Transverse colon (tissue), 4 donors: Measurements from ENCODE around the gene CLMN. TPM values are rescaled to one million over a fixed set of nuclear protein-coding genes. Genes with fewer than 3 reads are reported as not detected.

Experiments used
- DNase-seq: peaks from one replicate; pipeline ENCODE4 v3.0.0-alpha.2; 2019
- H3K27ac ChIP-seq, 4 donors: fragments of 200-600 bp; sonication (generic); 2 replicates each; pipeline ENCODE4 v1.5.1; 2016 to 2018; ENCODE audit warnings: inconsistent platforms in 4 of 4
- H3K27me3 ChIP-seq: fragments of 200-600 bp; sonication (generic); 2 replicates; pipeline ENCODE4 v1.5.1; 2017; ENCODE audit warnings: inconsistent platforms
- H3K36me3 ChIP-seq, 4 donors: fragments of 200-600 bp; sonication (generic); 2 replicates each; pipeline ENCODE4 v1.5.1; 2017 to 2019; ENCODE audit warnings: inconsistent platforms in 4 of 4
- H3K4me1 ChIP-seq, 4 donors: fragments of 200-600 bp; sonication (generic); 2 replicates each; pipeline ENCODE4 v1.5.1; 2017 to 2020; ENCODE audit warnings: inconsistent platforms in 4 of 4
- H3K4me3 ChIP-seq, 4 donors: fragments of 200-600 bp; sonication (generic); 1 replicate in 1 of 4; 2 replicates in 3 of 4; pipeline versions ENCODE4 v1.5.1 to v1.6.1; 2017 to 2019; ENCODE audit warnings: inconsistent platforms in 4 of 4
- H3K9me3 ChIP-seq, 2 donors: fragments of 200-600 bp; sonication (generic); 2 replicates each; pipeline ENCODE4 v1.5.1; 2017 to 2019; ENCODE audit warnings: inconsistent platforms in 2 of 2
- EP300 ChIP-seq: sonication (generic); formaldehyde crosslinking; IDR thresholded peaks from one replicate; pipeline ENCODE4 v1.6.1; 2017; ENCODE audit warnings: antibody characterized with exemption, low read depth
- POLR2A ChIP-seq: fragments of 450-650 bp; IDR thresholded peaks from one replicate; pipeline ENCODE4 v1.6.1; 2016; ENCODE audit warnings: antibody characterized with exemption, mild to moderate bottlenecking, moderate library complexity
- POLR2AphosphoS5 ChIP-seq, 3 donors: sonication (generic); formaldehyde crosslinking; IDR thresholded peaks; one replicate each; pipeline ENCODE4 v1.6.1; 2016; ENCODE audit warnings: antibody characterized with exemption in 3 of 3
- WGBS, 2 donors: methylation state at CpG; one replicate each; pipeline ENCODE4 v1.1.5; 2018; ENCODE audit warnings: low coverage in 1 of 2; 5-methylcytosine and 5-hydroxymethylcytosine counted together
- in situ Hi-C, 4 donors: fragments of 200-750 bp; cut with MboI; loops; one replicate each; pipeline versions ENCODE4 v1.15.0 to v1.15.1; 2017; ENCODE audit warnings: low sequenced_read_pairs in 3 of 4, low pct_ligation_motif_present in 1 of 4, low pct_unique_long_range_greater_than_20kb in 1 of 4
- intact Hi-C: fragments of 100-400 bp; cut with DNase I; formaldehyde crosslinking; loops from one replicate; pipeline ENCODE4 v1.15.1; 2023; ENCODE audit warnings: low total_unique reads
- total RNA-seq, 4 donors: library from RNA; depleted of rRNA; stranded (reverse); fragments of >200 nt; gene quantifications; one replicate each; pipeline ENCODE4 v1.1.0, GENCODE V29; 2016
- TF ChIP-seq, protein P1 (sequence below), 5 experiments: fragments of 200-600 bp in 3 of 5; fragments of 450-650 bp in 2 of 5; sonication (generic) in 3 of 5; IDR thresholded peaks; 1 replicate in 2 of 5; 2 replicates in 3 of 5; pipeline ENCODE4 v1.5.1; 2016 to 2017; ENCODE audit warnings: antibody characterized with exemption in 5 of 5, inconsistent platforms in 3 of 5, mild to moderate bottlenecking in 2 of 5, moderate library complexity in 1 of 5

Gene CLMN
- total RNA-seq, 4 donors from 2014 or later, result 71.1 to 118 (median 90.1) TPM

DNA sequence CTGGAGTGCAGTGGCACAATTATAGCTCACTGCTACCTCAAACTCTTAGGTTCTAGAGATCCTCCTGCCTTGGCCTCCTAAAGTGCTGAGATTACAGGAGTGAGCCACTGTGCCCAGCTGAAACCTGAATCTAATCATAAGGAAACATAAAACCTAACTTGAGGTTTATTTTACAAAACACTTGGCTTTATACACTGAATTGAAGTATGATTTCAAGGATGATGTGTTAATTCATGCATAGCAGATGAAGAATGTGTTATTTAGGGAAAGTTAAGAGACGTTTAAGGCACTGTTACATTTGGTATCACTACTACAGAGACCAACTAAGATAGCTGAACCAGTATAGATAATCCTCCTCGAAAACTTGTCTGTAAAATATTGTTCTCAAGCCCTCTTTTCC lies 168.8 kb downstream of the CLMN start:
- in situ Hi-C loops (no loop called here), intact Hi-C loops (no loop called here)
- Histone ChIP-seq H3K27me3 (no peaks in the 10 kb centered on the region), H3K9me3 (no peaks in the 10 kb centered on the region), H3K4me1 (peaks cover 16 to 84% (median 50%) of the 10 kb centered on the region in 4 donors), H3K36me3 (no peaks in the 10 kb centered on the region), H3K27ac (no peak overlapping the region), H3K4me3 (no peak overlapping the region)
- DNase-seq, result no peak
- 67 to 75% methylated on average over 2 of the region's 2 CpGs for WGBS, 2 donors
- TF ChIP-seq, protein P1, sequence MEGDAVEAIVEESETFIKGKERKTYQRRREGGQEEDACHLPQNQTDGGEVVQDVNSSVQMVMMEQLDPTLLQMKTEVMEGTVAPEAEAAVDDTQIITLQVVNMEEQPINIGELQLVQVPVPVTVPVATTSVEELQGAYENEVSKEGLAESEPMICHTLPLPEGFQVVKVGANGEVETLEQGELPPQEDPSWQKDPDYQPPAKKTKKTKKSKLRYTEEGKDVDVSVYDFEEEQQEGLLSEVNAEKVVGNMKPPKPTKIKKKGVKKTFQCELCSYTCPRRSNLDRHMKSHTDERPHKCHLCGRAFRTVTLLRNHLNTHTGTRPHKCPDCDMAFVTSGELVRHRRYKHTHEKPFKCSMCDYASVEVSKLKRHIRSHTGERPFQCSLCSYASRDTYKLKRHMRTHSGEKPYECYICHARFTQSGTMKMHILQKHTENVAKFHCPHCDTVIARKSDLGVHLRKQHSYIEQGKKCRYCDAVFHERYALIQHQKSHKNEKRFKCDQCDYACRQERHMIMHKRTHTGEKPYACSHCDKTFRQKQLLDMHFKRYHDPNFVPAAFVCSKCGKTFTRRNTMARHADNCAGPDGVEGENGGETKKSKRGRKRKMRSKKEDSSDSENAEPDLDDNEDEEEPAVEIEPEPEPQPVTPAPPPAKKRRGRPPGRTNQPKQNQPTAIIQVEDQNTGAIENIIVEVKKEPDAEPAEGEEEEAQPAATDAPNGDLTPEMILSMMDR (IDR thresholded peaks at IDR 0.05), result no peak
- TF ChIP-seq POLR2AphosphoS5 (IDR thresholded peaks at IDR 0.05) (no peak), EP300 (no peak), POLR2A (no peak)

- peaks cover 9 to 82% (median 37%) of the 10 kb centered on the region in 4 donors for H3K4me1 ChIP-seq
- in situ Hi-C loops, result loop anchor here in 1 of 4 donors (25.0 kb wide), 1 partner anchor 388 kb away; the partner anchor contains the start of gene GLRX5
- TF ChIP-seq, protein P1 (IDR thresholded peaks at IDR 0.05), result no peak
- no peak for TF ChIP-seq POLR2AphosphoS5 (IDR thresholded peaks at IDR 0.05)
- TF ChIP-seq EP300, result no peak
- TF ChIP-seq POLR2A, result no peak
Measured at GRCh38 chr14:95149441-95149840, 170.3 kb downstream of the CLMN start.

DNA sequence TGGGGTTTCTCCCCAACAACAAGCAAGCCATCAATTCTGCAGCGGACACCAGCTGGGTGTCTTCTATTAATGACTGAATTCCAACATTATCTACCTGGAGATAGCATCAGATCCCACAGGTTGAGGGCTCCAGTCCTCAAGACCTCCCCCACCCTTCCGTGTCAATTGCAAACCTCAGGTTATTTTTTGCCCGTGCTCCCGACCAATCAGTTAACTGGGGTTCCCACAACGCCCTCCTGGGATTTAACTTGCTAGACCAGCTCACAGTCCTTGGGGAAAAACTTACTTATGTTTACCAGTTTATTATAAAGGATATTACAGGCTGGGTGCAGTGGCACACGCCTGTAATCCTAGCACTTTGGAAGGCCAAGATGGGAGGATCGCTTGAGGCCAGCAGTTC lies 172.1 kb downstream of the CLMN start:
- intact Hi-C loops, result no loop called here
- Histone ChIP-seq H3K9me3 (peaks cover 6% of the 10 kb centered on the region in 2 donors), H3K36me3 (no peaks in the 10 kb centered on the region), H3K27me3 (no peaks in the 10 kb centered on the region), H3K4me1 (peaks cover 3 to 89% (median 40%) of the 10 kb centered on the region in 4 donors), H3K27ac (peak overlapping the region in 3 of 4 donors; percentile 75 to 76 (median 76)), H3K4me3 (no peak overlapping the region)
- in situ Hi-C loops, result loop anchor here in 1 of 4 donors (25.0 kb wide), 1 partner anchor 390 kb away; the partner anchor contains the start of gene GLRX5
- no peak for DNase-seq
- TF ChIP-seq POLR2AphosphoS5 (IDR thresholded peaks at IDR 0.05), result no peak
- TF ChIP-seq EP300, result no peak
- TF ChIP-seq POLR2A, result no peak
- TF ChIP-seq, protein P1 (IDR thresholded peaks at IDR 0.05), result no peak
- 88 to 89% methylated on average over 7 of the region's 7 CpGs for WGBS, 2 donors

More at GRCh38 chr14:95149441-95149840, 170.3 kb downstream of the CLMN start:
- H3K36me3 ChIP-seq, result no peaks in the 10 kb centered on the region
- H3K9me3 ChIP-seq, result peaks cover 6% of the 10 kb centered on the region in 2 donors
- intact Hi-C loops, result no loop called here
- no peak overlapping the region for H3K27ac ChIP-seq
- WGBS, 2 donors, result 59 to 64% methylated on average over 3 of the region's 3 CpGs
- no peak overlapping the region for H3K4me3 ChIP-seq
- DNase-seq, result no peak
- no peaks in the 10 kb centered on the region for H3K27me3 ChIP-seq

GRCh38 chr14:95146079-95146771 lies 173.5 kb downstream of the CLMN start:
- Histone ChIP-seq H3K4me3 (no peak overlapping the region), H3K27ac (peak overlapping the region; percentile 71 to 76 (median 76)), H3K36me3 (no peaks in the 10 kb centered on the region), H3K27me3 (no peaks in the 10 kb centered on the region), H3K9me3 (peaks cover 6% of the 10 kb centered on the region in 2 donors), H3K4me1 (peaks cover 5 to 90% (median 49%) of the 10 kb centered on the region in 4 donors)
- TF ChIP-seq, protein P1 (IDR thresholded peaks at IDR 0.05), result no peak
- peak; percentile 31 for TF ChIP-seq POLR2A
- no peak for TF ChIP-seq EP300
- TF ChIP-seq POLR2AphosphoS5 (IDR thresholded peaks at IDR 0.05), result peak in 2 of 3 donors; percentile 34
- peak; percentile 74 for DNase-seq
- in situ Hi-C loops (loop anchor here in 1 of 4 donors (25.0 kb wide), 1 partner anchor 391 kb away; the partner anchor contains the start of gene GLRX5), intact Hi-C loops (no loop called here)
- WGBS, 2 donors, result 55 to 59% methylated on average over 5 to 10 of the region's 10 CpGs
